PC-9 (cell line): ENCODE results near the gene SLC39A3.

Experiments
- CTCF ChIP-seq: fragments of 200-600 bp; sonication (generic); conservative IDR thresholded peaks from 2 replicates; pipeline ENCODE4 v1.6.1; 2017; ENCODE audit warnings: mixed run types, antibody characterized with exemption, mild to moderate bottlenecking, moderate library complexity
- EZH2 ChIP-seq: fragments of 200-600 bp; sonication (generic); IDR thresholded peaks from 2 replicates; pipeline ENCODE4 v1.8.0; 2017; ENCODE audit warnings: antibody characterized with exemption, low read depth

- TF ChIP-seq CTCF (no peak), EZH2 (no peak)
Observed at GRCh38 chr19:2762783-2763496, 23.1 kb upstream of the SLC39A3 start.
